GM19240 (cell line): ENCODE results near the gene COX20.
"Not testable (repeated sequence)": the region's sequence is repeated elsewhere in the genome, so short reads cannot be mapped to it uniquely, and the experiment has no call there.

Source experiments
- DNase-seq: peaks from one replicate; pipeline ENCODE4 v3.0.0; 2011; ENCODE audit warnings: low spot score; ENCODE audit not compliant: insufficient read length

The COX20 gene

GRCh38 chr1:244822878-244823277, 12.6 kb upstream of the COX20 start:
- no peak for DNase-seq

GRCh38 chr1:244826712-244827111, 8.7 kb upstream of the COX20 start:
- DNase-seq = no peak

- DNase-seq = no peak
Observed at GRCh38 chr1:244830639-244831038, 4.8 kb upstream of the COX20 start.

GRCh38 chr1:244833260-244833659, 2.2 kb upstream of the COX20 start:
- not testable (repeated sequence) for DNase-seq

- DNase-seq = no peak
Observed at GRCh38 chr1:244833734-244834542, 1.5 kb upstream of the COX20 start.

GRCh38 chr1:244834543-244835275, 749 bp upstream of the COX20 start:
- DNase-seq = peak; percentile 41

- DNase-seq = no peak
Observed at GRCh38 chr1:244836135-244836521, 670 bp downstream of the COX20 start.

- DNase-seq = no peak
Observed at GRCh38 chr1:244836584-244836983, 1.1 kb downstream of the COX20 start.

DNA sequence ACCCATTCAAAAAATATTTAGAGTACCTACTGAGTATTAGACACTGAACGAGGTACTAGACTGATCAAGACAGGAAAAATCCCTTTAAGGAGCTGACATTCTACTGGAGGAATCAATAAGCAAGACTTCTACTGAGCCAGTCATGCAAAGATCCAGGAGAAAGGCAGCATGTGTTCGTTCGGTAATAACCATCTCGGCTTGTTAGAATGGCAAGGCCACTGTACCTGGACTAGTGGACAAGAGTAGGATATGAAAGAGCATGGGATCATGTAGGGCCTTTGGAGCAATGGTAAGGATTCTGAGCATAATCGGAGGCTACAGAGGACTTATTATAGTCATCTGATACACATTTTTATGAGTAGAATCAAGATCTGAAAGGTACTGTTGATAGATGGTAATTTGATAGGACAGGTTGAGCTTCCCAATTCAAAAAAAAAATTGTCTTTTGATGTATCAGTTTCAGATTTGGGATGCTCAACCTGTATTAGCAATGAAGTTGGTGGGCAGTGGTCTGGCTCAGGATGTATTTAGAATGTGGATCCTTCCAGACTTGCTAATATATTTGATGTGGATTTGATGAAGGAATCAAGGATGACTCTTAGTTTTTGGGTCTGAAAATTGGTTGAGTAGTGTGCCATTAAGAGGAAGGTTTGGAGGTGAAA, 2.3 kb downstream of the COX20 start:
- DNase-seq = no peak

DNA sequence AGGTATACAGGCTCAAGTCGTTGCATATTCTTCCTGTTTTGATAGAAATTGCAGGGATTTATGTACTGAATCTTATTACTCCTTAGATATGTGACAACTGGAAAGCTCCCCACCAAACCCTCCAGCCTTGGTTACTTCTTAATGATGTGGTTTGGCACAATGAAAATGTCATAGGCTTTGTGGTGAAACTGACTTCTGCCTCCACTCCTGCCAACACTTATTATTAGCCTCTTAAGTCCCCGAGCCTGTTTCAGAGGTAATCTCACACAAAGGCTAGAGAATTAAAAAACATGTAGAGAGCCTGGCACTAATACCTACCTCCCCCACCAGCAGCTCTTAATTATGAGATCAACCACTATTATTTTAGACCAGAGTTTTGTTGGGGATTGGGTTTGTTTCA, 4.2 kb downstream of the COX20 start:
- no peak for DNase-seq

- no peak for DNase-seq
Observed at GRCh38 chr1:244840219-244840794, 4.8 kb downstream of the COX20 start.

DNA sequence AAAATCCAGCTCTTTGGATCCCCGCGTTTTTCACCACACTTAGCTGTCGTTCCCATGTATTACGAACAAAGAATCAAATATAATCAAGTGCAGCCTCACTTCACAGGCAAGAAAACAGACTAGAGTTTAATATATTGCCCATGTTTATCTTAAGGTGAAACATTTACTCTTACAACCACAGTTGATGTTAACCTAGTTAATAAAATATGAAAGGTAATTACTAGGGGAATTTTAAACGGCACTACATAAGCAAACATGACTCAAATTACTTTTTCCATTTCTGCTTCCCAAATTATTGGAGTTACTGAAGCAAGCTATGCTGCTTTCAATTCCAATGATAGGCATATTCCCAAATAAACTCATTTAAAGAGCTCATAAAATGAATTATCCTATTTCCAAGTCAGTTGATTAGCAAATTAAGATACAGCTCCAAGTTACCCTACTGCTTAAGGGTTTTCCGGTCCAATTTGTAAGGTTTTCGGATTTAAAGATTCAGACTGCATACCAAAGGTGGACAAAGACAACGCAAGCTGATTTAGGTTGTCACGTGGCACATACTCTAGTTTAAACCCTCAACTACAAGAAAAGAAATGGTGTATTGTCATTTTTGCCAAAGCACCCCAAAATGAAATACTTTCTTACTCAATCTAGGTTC, 5.9 kb downstream of the COX20 start:
- no peak for DNase-seq

- DNase-seq = no peak
Observed at GRCh38 chr1:244843148-244843978, 7.9 kb downstream of the COX20 start.

DNA sequence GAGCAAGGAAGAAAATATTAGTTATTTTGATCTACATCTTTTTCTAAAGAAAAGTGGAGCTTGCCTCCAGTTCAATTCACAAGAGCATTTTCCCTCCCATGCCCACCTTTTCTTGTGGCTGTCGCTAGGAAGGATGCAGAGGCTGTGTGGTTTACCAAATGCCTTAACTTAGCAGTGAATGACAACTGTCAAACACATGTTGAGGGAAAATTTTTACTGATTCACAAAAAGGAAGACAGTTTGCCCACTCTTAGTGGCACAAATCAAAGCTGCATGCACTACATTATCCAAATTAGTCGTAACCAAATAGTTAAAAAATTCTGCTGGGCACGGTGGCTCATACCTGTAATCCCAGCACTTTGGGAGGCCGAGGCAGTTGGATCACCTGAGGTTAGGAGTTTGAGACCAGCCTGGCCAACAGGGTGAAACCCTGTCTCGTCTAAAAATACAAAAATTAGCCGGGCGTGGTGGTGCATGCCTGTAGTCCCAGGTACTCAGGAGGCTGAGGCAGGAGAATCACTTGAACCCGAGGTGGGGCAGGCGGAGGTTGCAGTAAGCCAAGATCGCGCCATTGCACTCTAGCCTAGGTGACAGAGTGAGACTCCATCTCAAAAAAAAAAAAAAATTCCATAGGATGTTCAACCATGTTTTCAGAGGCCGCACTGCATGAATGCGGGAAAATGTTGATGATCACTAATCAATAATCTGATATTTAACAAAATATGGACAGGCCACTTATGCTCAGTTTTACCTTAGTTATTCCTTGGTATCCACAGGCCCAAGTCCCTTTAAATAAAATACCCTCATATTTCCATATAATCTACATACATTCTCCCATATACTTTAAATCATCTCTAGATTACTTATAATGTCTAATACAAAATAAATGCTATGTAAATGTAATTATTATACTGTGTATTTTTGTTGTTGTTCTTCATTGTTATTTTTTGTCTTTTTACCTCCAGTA, 9.0 kb downstream of the COX20 start:
- no peak for DNase-seq

DNA sequence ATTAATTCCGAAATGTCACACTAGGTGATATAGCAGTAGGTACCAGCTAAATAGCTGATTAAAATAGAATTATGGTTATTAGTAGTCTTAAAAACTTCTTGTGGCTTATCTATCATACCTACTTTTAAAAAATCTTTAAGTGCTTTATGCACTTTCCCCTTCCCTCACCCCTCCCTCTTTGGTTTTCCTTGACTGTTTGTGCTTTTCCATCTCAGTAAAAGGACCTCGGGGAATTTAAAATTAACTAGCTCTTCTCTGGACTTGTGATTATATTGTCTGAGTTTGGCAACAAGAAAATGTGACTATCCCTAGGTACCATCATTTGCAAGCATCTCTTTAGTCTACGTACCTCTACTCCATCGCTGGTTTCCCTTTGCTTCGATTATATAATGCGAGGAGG, 11.2 kb downstream of the COX20 start:
- DNase-seq = no peak

DNA sequence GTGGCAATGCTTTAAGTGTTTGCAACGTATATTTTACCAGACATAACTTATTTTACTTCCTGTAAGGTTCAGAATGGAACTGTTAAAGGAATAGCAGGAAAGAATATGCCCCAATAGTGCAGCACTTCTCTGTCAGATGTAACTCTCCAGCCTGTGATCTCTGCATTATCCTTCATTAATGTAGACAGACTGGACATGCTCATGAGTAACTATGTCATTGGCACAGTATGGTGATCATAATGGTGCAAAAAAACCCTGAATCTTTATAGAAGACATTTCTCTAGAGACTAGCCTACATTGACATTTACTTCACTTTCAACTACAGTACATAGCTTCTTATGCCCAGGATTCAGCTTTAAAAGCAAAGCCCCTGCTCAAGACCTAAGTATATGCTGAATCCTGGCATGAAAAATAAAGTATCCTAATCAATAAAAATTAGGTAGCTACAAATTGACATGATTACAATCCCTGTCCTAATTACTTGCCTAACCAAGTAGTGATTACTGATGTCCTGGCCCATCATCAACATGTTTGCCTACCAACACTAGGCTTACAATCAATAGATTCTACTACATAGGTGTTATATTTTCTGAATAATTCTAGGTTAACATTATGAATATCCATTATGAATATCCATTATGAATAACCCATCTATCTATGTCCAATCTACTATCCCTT, 13.9 kb downstream of the COX20 start:
- no peak for DNase-seq

DNA sequence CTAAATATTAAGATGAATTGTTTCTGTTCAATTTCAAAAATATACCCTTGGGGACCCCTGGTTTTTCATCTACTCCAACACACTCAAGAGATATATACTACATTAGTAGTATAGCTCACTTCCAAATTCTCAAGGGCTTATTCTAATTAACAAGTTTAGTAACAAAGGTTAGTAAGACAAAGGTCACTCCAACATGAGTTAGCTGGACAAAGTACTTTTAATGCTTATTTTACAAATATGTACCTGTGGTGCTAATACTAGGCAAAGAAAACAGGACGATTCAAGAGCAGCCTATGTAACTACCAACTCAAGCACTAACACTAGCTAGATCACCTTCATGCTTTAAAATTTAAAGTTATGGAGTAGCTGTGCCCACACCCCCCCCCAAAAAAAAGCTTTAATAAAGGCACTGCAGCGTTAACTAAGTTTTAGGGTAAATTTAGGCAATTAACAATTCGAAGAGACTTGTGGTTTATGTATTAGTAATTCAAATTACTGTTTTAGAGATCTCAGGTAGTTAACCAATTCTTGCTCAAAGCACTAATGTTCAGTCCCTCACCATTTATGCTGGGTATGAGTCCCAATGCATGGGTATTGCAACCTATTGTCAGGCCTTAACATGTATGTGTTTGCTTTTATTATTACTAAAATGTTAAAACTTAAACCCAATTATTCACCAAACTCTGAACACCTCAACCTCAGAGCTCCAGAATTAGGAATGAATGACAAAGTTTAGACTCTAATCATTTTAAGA, 14.8 kb downstream of the COX20 start:
- DNase-seq = no peak

- DNase-seq = no peak
Observed at GRCh38 chr1:244850896-244851295, 15.4 kb downstream of the COX20 start.
